IPS DF 4.7 (cell line): ENCODE measurements around the gene SLC24A1.

Source experiments
- DNase-seq: peaks from one replicate; pipeline ENCODE4 v3.0.0-alpha.2; 2013; ENCODE audit warnings: low spot score; ENCODE audit errors: extremely low read depth

Gene SLC24A1

GRCh38 chr15:65651831-65652749 is 30.4 kb downstream of the SLC24A1 start:
- DNase-seq, result no peak

GRCh38 chr15:65653341-65653740 is 31.6 kb downstream of the SLC24A1 start:
- no peak for DNase-seq

- no peak for DNase-seq
These were observed 32.2 kb downstream of the SLC24A1 start for GRCh38 chr15:65653801-65654521.

- no peak for DNase-seq
These were observed 33.3 kb downstream of the SLC24A1 start for GRCh38 chr15:65655026-65655425.

GRCh38 chr15:65655457-65655856 is 33.7 kb downstream of the SLC24A1 start:
- no peak for DNase-seq

- no peak for DNase-seq
These were observed 37.8 kb downstream of the SLC24A1 start for GRCh38 chr15:65659502-65660052.

- DNase-seq, result no peak
These were observed 39.2 kb downstream of the SLC24A1 start for GRCh38 chr15:65660927-65661326.

GRCh38 chr15:65663521-65663920 is 41.8 kb downstream of the SLC24A1 start:
- DNase-seq, result no peak

GRCh38 chr15:65666257-65666656 is 44.5 kb downstream of the SLC24A1 start:
- DNase-seq, result no peak

- DNase-seq, result no peak
These were observed 53.8 kb downstream of the SLC24A1 start for GRCh38 chr15:65675551-65675950.

- DNase-seq, result no peak
These were observed 54.4 kb downstream of the SLC24A1 start for GRCh38 chr15:65676123-65676522.

- DNase-seq, result no peak
These were observed 58.8 kb downstream of the SLC24A1 start for GRCh38 chr15:65680544-65680943.

GRCh38 chr15:65682404-65682911 is 60.7 kb downstream of the SLC24A1 start:
- no peak for DNase-seq

GRCh38 chr15:65688462-65688861 is 66.7 kb downstream of the SLC24A1 start:
- no peak for DNase-seq

- DNase-seq, result no peak
These were observed 68.4 kb downstream of the SLC24A1 start for GRCh38 chr15:65690173-65690572.

- no peak for DNase-seq
These were observed 69.0 kb downstream of the SLC24A1 start for GRCh38 chr15:65690778-65691177.

GRCh38 chr15:65695081-65695480 is 73.3 kb downstream of the SLC24A1 start:
- no peak for DNase-seq
